GM12892 (cell line): Measurements from ENCODE around the gene SEL1L.

ENCODE experiments used
- POLR2A ChIP-seq: IDR thresholded peaks from 2 replicates; pipeline ENCODE4 v1.6.1; 2011; ENCODE audit warnings: low read depth, low read length, control low read depth
- TAF1 ChIP-seq: IDR thresholded peaks from 2 replicates; pipeline ENCODE4 v1.6.1; 2011; ENCODE audit warnings: low read depth, mild to moderate bottlenecking, control low read depth, low read length, borderline replicate concordance

- no peak for TF ChIP-seq POLR2A
- no peak for TF ChIP-seq TAF1
Measured at GRCh38 chr14:81567302-81567701, 33.6 kb upstream of the SEL1L start.
